Breast epithelium (tissue), 4 donors: ENCODE measurements around the gene GJD4. TPM values are rescaled to one million over a fixed set of nuclear protein-coding genes. Genes with fewer than 3 reads are reported as not detected.

Experiments
- DNase-seq, 2 donors: peaks; one replicate each; pipeline ENCODE4 v3.0.0-alpha.2; 2019; ENCODE audit warnings: low spot score in 2 of 2
- H3K27ac ChIP-seq, 2 donors: fragments of 200-600 bp; sonication (generic) in 1 of 2; one replicate each; pipeline ENCODE4 v1.5.1; 2016 to 2019; ENCODE audit warnings: mild to moderate bottlenecking in 1 of 2
- H3K27me3 ChIP-seq, 2 donors: fragments of 200-600 bp; sonication (generic) in 1 of 2; one replicate each; pipeline versions ENCODE4 v1.5.1 to v1.6.0; 2017 to 2019; ENCODE audit warnings: control low read depth in 1 of 2, mild to moderate bottlenecking in 1 of 2
- H3K36me3 ChIP-seq: fragments of 200-600 bp; one replicate; pipeline ENCODE4 v1.5.1; 2019
- H3K4me1 ChIP-seq, 2 donors: fragments of 200-600 bp; sonication (generic); one replicate each; pipeline ENCODE4 v1.5.1; 2016 to 2019; ENCODE audit warnings: control low read depth in 1 of 2
- H3K4me3 ChIP-seq, 3 donors: fragments of 200-600 bp; sonication (generic); 1 replicate in 2 of 3; 2 replicates in 1 of 3; pipeline ENCODE4 v1.5.1; 2016 to 2019; ENCODE audit warnings: mild to moderate bottlenecking in 3 of 3, moderate library complexity in 2 of 3
- H3K9me3 ChIP-seq, 2 donors: fragments of 200-600 bp; sonication (generic) in 1 of 2; one replicate each; pipeline ENCODE4 v1.5.1; 2016 to 2019; ENCODE audit warnings: control low read depth in 1 of 2
- POLR2A ChIP-seq: fragments of 450-650 bp; IDR thresholded peaks from one replicate; pipeline ENCODE4 v1.6.1; 2016; ENCODE audit warnings: antibody characterized with exemption, mild to moderate bottlenecking, moderate library complexity
- POLR2AphosphoS5 ChIP-seq, 3 donors: sonication (generic); formaldehyde crosslinking; IDR thresholded peaks; one replicate each; pipeline ENCODE4 v1.6.1; 2017; ENCODE audit warnings: antibody characterized with exemption in 3 of 3
- intact Hi-C: fragments of 100-400 bp; cut with DNase I; formaldehyde crosslinking; loops from one replicate; pipeline ENCODE4 v1.15.1; 2023; ENCODE audit warnings: low total_unique reads
- total RNA-seq, 3 donors: library from RNA; depleted of rRNA; stranded (reverse); fragments of >200 nt; gene quantifications; one replicate each; pipeline ENCODE4 v1.1.0, GENCODE V29; 2016
- TF ChIP-seq, protein P1 (sequence below), 3 donors: fragments of 450-650 bp; IDR thresholded peaks; one replicate each; pipeline ENCODE4 v1.5.1; 2016 to 2017; ENCODE audit warnings: antibody characterized with exemption in 3 of 3, mild to moderate bottlenecking in 3 of 3, moderate library complexity in 3 of 3

GJD4 gene
- total RNA-seq, 3 donors from 2014 or later = not detected

DNA sequence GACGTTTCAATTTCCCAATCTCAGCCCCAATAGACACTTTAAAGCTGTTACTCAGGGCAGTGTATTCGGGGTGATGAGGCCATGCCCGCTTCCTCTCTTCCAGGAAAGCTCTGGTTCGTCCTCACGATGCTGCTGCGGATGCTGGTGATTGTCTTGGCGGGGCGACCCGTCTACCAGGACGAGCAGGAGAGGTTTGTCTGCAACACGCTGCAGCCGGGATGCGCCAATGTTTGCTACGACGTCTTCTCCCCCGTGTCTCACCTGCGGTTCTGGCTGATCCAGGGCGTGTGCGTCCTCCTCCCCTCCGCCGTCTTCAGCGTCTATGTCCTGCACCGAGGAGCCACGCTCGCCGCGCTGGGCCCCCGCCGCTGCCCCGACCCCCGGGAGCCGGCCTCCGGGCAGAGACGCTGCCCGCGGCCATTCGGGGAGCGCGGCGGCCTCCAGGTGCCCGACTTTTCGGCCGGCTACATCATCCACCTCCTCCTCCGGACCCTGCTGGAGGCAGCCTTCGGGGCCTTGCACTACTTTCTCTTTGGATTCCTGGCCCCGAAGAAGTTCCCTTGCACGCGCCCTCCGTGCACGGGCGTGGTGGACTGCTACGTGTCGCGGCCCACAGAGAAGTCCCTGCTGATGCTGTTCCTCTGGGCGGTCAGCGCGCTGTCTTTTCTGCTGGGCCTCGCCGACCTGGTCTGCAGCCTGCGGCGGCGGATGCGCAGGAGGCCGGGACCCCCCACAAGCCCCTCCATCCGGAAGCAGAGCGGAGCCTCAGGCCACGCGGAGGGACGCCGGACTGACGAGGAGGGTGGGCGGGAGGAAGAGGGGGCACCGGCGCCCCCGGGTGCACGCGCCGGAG is 2.6 kb downstream of the GJD4 start:
- no peak for DNase-seq
- peak overlapping the region; percentile 39 to 72 (median 58) for H3K4me3 ChIP-seq
- H3K4me1 ChIP-seq = no peaks in the 10 kb centered on the region
- H3K27me3 ChIP-seq = peaks cover 0 to 12% of the 10 kb centered on the region in 2 donors
- H3K27ac ChIP-seq = no peak overlapping the region
- TF ChIP-seq, protein P1, sequence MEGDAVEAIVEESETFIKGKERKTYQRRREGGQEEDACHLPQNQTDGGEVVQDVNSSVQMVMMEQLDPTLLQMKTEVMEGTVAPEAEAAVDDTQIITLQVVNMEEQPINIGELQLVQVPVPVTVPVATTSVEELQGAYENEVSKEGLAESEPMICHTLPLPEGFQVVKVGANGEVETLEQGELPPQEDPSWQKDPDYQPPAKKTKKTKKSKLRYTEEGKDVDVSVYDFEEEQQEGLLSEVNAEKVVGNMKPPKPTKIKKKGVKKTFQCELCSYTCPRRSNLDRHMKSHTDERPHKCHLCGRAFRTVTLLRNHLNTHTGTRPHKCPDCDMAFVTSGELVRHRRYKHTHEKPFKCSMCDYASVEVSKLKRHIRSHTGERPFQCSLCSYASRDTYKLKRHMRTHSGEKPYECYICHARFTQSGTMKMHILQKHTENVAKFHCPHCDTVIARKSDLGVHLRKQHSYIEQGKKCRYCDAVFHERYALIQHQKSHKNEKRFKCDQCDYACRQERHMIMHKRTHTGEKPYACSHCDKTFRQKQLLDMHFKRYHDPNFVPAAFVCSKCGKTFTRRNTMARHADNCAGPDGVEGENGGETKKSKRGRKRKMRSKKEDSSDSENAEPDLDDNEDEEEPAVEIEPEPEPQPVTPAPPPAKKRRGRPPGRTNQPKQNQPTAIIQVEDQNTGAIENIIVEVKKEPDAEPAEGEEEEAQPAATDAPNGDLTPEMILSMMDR (IDR thresholded peaks at IDR 0.05) = no peak
- TF ChIP-seq POLR2AphosphoS5 (IDR thresholded peaks at IDR 0.05) (no peak), POLR2A (no peak)
- intact Hi-C loops = loop anchor here (10.0 kb wide), 1 partner anchor 743 kb away; no protein-coding TSS in a partner anchor
- no peaks in the 10 kb centered on the region for H3K9me3 ChIP-seq
- H3K36me3 ChIP-seq = no peaks in the 10 kb centered on the region

DNA sequence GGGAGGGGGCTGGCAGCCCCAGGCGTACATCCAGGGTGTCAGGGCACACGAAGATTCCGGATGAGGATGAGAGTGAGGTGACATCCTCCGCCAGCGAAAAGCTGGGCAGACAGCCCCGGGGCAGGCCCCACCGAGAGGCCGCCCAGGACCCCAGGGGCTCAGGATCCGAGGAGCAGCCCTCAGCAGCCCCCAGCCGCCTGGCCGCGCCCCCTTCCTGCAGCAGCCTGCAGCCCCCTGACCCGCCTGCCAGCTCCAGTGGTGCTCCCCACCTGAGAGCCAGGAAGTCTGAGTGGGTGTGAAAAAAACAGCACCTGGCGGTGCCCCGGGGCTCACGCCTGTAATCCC is 3.2 kb downstream of the GJD4 start:
- Histone ChIP-seq H3K36me3 (no peaks in the 10 kb centered on the region), H3K4me3 (peak overlapping the region; percentile 39 to 72 (median 58)), H3K27ac (no peak overlapping the region), H3K9me3 (no peaks in the 10 kb centered on the region), H3K4me1 (no peaks in the 10 kb centered on the region), H3K27me3 (peaks cover 0 to 12% of the 10 kb centered on the region in 2 donors)
- DNase-seq = no peak
- TF ChIP-seq, protein P1 (IDR thresholded peaks at IDR 0.05) = no peak
- TF ChIP-seq POLR2A (no peak), POLR2AphosphoS5 (IDR thresholded peaks at IDR 0.05) (no peak)
- intact Hi-C loops = loop anchor here (10.0 kb wide), 1 partner anchor 743 kb away; no protein-coding TSS in a partner anchor

DNA sequence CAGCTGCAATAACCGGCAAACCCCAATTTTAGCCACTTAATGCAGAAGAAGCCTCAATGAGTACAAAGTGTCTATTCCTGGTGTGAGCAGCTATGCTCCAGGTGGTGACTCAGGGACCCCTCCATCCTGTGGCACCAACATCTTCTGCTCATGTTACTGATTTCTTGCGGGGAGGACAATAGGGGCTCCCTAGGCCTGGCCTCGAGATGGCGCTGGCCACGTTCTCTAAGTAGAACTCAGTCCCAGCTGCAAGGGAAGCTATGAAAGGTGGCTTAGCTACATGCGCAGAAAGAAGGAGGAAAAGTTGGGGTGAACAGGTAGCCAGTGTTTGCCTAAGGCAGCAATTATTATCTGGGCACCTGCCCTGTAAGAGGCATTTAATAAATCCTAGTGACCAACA is 6.6 kb downstream of the GJD4 start:
- no peak overlapping the region for H3K4me3 ChIP-seq
- H3K36me3 ChIP-seq = no peaks in the 10 kb centered on the region
- no peaks in the 10 kb centered on the region for H3K4me1 ChIP-seq
- no peak for DNase-seq
- no peak for TF ChIP-seq POLR2A
- TF ChIP-seq POLR2AphosphoS5 (IDR thresholded peaks at IDR 0.05) = no peak
- TF ChIP-seq, protein P1 (IDR thresholded peaks at IDR 0.05) = no peak
- H3K27me3 ChIP-seq = peaks cover 0 to 12% of the 10 kb centered on the region in 2 donors
- intact Hi-C loops = no loop called here
- H3K27ac ChIP-seq = no peak overlapping the region
- H3K9me3 ChIP-seq = no peaks in the 10 kb centered on the region

DNA sequence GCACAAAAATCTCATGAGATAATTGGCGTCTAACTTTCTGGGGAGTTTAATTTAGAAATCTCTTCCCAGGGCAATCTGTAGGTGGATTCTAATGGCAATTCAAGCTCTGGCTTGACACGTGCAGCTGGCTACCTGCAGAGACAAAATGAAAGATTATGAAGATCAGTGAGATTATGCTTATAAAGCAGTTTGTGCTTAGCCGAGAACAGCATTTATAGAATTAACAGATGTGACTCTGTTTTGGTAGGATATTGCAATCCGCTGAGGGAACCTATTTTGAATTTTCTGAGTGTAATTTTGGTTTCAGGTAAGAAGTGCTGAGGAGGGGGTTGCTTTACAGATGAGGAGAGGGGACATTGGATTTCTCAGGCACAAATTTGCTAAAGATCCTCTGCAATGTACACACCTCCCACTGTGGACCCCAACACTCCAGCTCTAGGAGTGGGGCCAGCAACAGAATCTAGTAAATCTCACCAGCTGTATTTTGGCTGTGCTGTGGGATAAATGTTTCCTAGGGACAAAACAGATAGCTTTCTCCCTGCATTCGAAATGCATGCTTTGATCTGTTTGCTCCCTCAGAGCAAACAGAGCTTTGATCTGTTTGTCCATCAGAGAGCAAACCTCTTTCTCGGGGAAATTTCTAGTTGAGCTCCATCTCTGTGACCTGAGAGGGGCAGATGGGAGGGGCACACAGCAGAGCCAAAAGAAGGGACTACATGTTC is 7.4 kb downstream of the GJD4 start:
- DNase-seq = no peak
- Histone ChIP-seq H3K27ac (no peak overlapping the region), H3K9me3 (no peaks in the 10 kb centered on the region), H3K4me1 (no peaks in the 10 kb centered on the region), H3K27me3 (peaks cover 0 to 11% of the 10 kb centered on the region in 2 donors), H3K4me3 (no peak overlapping the region), H3K36me3 (no peaks in the 10 kb centered on the region)
- no peak for TF ChIP-seq POLR2AphosphoS5 (IDR thresholded peaks at IDR 0.05)
- no peak for TF ChIP-seq POLR2A
- TF ChIP-seq, protein P1 (IDR thresholded peaks at IDR 0.05) = no peak
- intact Hi-C loops = no loop called here

DNA sequence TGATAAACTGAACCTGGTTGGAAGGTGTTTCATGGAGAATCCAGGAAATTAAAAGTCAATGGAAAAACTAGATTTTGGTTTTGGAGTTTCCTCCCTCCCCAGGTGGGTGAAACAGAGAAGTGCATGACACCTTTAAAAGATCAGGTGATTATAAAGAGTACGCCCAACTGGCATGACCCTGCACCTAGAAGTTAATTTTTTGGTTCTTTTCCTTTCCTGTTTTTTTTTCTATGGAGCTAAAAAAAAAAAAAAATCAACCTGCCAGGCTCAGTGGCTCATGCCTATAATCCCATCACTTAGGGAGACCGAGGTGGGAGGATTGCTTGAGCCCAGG is 7.9 kb downstream of the GJD4 start:
- Histone ChIP-seq H3K4me1 (no peaks in the 10 kb centered on the region), H3K27ac (no peak overlapping the region), H3K36me3 (no peaks in the 10 kb centered on the region), H3K4me3 (no peak overlapping the region), H3K27me3 (peaks cover 0 to 5% of the 10 kb centered on the region in 2 donors), H3K9me3 (no peaks in the 10 kb centered on the region)
- no peak for DNase-seq
- TF ChIP-seq POLR2AphosphoS5 (IDR thresholded peaks at IDR 0.05) = no peak
- TF ChIP-seq, protein P1 (IDR thresholded peaks at IDR 0.05) = no peak
- no peak for TF ChIP-seq POLR2A
- intact Hi-C loops = no loop called here
